SU-DHL-6 (cell line): ENCODE data around the gene HOMER3.

Source experiments
- H2AFZ ChIP-seq: fragments of 200-600 bp; sonication (generic); 2 replicates; pipeline ENCODE4 v1.6.1; 2014; ENCODE audit warnings: low read depth, mild to moderate bottlenecking, moderate library complexity, mixed read lengths, antibody characterized with exemption, low read length; ENCODE audit not compliant: severe bottlenecking
- H3F3A ChIP-seq: fragments of 200-600 bp; shearing (Covaris generic); 2 replicates; pipeline ENCODE4 v1.6.0; 2016; ENCODE audit warnings: antibody characterized with exemption, mild to moderate bottlenecking; ENCODE audit not compliant: insufficient read depth
- H3K27ac ChIP-seq: fragments of 200-600 bp; sonication (generic); 2 replicates; pipeline ENCODE4 v1.5.1; 2016; ENCODE audit warnings: low read depth, mild to moderate bottlenecking, low read length, moderate library complexity, mixed read lengths
- H3K27me3 ChIP-seq: fragments of 200-600 bp; sonication (generic), shearing (Covaris generic); 2 replicates; pipeline ENCODE4 v1.6.0; 2014; ENCODE audit warnings: mild to moderate bottlenecking, low read length
- H3K36me3 ChIP-seq: fragments of 200-600 bp; sonication (generic); 2 replicates; pipeline ENCODE4 v1.6.1; 2014; ENCODE audit warnings: mild to moderate bottlenecking, low read length, mixed read lengths
- H3K4me2 ChIP-seq: fragments of 300-600, 200-600 bp; shearing (Covaris generic), sonication (generic); 2 replicates; pipeline ENCODE4 v1.6.0; 2014; ENCODE audit warnings: low read length, low read depth, mild to moderate bottlenecking; ENCODE audit not compliant: poor library complexity, severe bottlenecking
- H3K4me3 ChIP-seq: fragments of 200-600 bp; sonication (generic); 2 replicates; pipeline ENCODE4 v1.5.1; 2014; ENCODE audit warnings: antibody characterized with exemption, low read length, mild to moderate bottlenecking, mixed read lengths; ENCODE audit not compliant: insufficient read depth, poor library complexity, severe bottlenecking
- H3K79me2 ChIP-seq: fragments of 200-600 bp; sonication (generic); 2 replicates; pipeline ENCODE4 v1.6.1; 2014; ENCODE audit warnings: mild to moderate bottlenecking, low read length, moderate library complexity; ENCODE audit not compliant: insufficient read depth
- H3K9ac ChIP-seq: fragments of 200-600 bp; sonication (generic); 2 replicates; pipeline ENCODE4 v1.7.0; 2014; ENCODE audit warnings: mild to moderate bottlenecking, low read length
- H3K9me2 ChIP-seq: fragments of 200-600 bp; sonication (generic); replicated peaks from 2 replicates; pipeline ENCODE4 v1.6.1; 2014; ENCODE audit warnings: low read length; ENCODE audit not compliant: insufficient read depth
- H3K9me3 ChIP-seq: fragments of 200-600 bp; sonication (generic); 2 replicates; pipeline ENCODE4 v1.6.1; 2014; ENCODE audit warnings: low read length, mixed read lengths; ENCODE audit not compliant: insufficient read depth
- H4K20me1 ChIP-seq: fragments of 200-600 bp; sonication (generic); 2 replicates; pipeline ENCODE4 v1.6.1; 2014; ENCODE audit warnings: low read depth, mild to moderate bottlenecking, antibody characterized with exemption, low read length, moderate library complexity, mixed read lengths
- EZH2phosphoT487 ChIP-seq: fragments of 200-600 bp; sonication (generic), shearing (Covaris generic); conservative IDR thresholded peaks from 2 replicates; pipeline ENCODE4 v1.6.1; 2018; ENCODE audit warnings: mild to moderate bottlenecking, antibody characterized with exemption, low read length, moderate library complexity, mixed read lengths
- TF ChIP-seq, protein P1 (sequence below): fragments of 200-600 bp; sonication (generic); IDR thresholded peaks from one replicate; pipeline ENCODE4 v1.5.1; 2017; ENCODE audit warnings: antibody characterized with exemption, mild to moderate bottlenecking, low read length, moderate library complexity; ENCODE audit not compliant: insufficient read depth, poor library complexity, severe bottlenecking

HOMER3 gene

DNA sequence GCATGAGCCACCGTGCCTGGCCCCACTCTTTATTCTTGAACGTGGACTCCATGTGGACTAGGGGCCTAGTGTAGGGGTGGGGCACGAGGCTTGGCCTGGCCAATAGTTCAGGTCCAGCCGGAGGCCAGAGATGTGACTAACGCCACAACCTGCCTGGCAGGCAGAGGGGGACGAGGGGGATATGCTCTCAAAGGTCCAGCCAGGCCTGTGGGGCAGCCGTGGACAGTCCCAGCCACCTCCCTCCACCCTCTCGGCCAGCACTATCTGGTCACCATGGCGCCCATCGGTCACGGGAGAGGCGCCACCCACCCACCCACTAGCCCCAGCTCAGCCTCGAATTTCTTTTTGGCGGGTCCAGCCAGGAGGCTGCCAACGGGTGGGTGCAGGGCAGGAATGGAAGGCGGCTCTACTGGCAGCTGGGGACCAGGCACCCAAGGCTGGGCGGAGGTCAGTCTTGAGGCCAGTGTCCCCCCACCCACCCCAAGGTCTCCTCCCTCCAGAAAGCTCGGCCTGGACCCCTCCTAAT lies 42.9 kb downstream of the HOMER3 start:
- TF ChIP-seq, protein P1, sequence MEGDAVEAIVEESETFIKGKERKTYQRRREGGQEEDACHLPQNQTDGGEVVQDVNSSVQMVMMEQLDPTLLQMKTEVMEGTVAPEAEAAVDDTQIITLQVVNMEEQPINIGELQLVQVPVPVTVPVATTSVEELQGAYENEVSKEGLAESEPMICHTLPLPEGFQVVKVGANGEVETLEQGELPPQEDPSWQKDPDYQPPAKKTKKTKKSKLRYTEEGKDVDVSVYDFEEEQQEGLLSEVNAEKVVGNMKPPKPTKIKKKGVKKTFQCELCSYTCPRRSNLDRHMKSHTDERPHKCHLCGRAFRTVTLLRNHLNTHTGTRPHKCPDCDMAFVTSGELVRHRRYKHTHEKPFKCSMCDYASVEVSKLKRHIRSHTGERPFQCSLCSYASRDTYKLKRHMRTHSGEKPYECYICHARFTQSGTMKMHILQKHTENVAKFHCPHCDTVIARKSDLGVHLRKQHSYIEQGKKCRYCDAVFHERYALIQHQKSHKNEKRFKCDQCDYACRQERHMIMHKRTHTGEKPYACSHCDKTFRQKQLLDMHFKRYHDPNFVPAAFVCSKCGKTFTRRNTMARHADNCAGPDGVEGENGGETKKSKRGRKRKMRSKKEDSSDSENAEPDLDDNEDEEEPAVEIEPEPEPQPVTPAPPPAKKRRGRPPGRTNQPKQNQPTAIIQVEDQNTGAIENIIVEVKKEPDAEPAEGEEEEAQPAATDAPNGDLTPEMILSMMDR, result no peak
- TF ChIP-seq EZH2phosphoT487, result no peak
- Histone ChIP-seq H3K36me3 (no peaks in the 10 kb centered on the region), H4K20me1 (no peaks in the 10 kb centered on the region), H3K79me2 (no peaks in the 10 kb centered on the region), H3F3A (no peaks in the 10 kb centered on the region), H3K4me3 (no peak overlapping the region), H3K27me3 (no peaks in the 10 kb centered on the region), H3K4me2 (no peak overlapping the region), H3K9me3 (no peaks in the 10 kb centered on the region), H3K27ac (no peak overlapping the region), H2AFZ (no peak overlapping the region), H3K9me2 (no peaks in the 10 kb centered on the region), H3K9ac (no peak overlapping the region)

DNA sequence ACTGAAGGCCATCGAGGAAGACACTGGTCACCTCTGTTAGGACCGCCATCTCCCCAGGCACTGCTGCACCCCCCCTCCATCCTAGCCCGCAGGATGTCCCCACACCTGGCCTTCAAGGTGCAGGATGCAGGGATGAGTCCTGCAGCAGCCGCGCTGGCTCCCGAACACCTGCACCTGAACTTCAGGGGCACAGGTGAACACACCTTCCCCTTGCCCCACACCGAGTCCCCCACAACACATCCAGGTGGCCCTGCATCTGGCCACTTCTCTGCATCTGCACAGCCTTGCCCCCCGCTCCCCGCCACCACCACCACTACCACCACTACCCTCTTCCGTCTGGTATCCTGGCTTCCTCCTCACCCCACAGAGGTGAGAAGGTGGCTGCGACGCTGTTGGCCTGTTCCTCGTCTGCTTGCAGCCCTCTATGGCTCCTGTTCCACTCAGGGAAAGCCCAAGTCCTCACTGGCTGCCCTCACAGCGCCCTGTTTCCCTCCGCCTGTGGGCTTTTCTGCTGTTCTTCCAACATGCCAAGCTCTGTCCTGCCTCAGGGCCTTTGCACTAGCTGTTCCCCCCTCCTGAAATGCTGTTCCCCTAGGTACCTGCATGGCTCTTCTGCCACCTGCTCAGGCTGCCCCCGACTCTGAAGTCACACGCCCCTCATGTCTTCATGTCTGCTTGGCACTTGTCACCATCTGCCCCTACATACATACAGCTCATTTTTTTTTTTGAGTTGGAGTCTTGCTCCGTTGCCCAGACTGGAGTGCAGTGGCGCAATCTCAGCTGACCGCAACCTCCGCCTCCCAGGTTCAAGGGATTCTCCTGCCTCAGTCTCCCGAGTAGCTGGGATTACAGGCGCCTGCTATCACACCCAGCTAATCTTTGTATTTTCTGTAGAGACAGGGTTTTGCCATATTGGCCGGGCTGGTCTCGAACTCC lies 43.7 kb downstream of the HOMER3 start:
- TF ChIP-seq, protein P1, result no peak
- no peak for TF ChIP-seq EZH2phosphoT487
- Histone ChIP-seq H3K9me2 (no peaks in the 10 kb centered on the region), H3K4me3 (no peak overlapping the region), H3K79me2 (no peaks in the 10 kb centered on the region), H3K27ac (no peak overlapping the region), H3K36me3 (no peaks in the 10 kb centered on the region), H3F3A (no peaks in the 10 kb centered on the region), H3K27me3 (no peaks in the 10 kb centered on the region), H3K4me2 (no peak overlapping the region), H2AFZ (no peak overlapping the region), H4K20me1 (no peaks in the 10 kb centered on the region), H3K9ac (no peak overlapping the region), H3K9me3 (no peaks in the 10 kb centered on the region)

DNA sequence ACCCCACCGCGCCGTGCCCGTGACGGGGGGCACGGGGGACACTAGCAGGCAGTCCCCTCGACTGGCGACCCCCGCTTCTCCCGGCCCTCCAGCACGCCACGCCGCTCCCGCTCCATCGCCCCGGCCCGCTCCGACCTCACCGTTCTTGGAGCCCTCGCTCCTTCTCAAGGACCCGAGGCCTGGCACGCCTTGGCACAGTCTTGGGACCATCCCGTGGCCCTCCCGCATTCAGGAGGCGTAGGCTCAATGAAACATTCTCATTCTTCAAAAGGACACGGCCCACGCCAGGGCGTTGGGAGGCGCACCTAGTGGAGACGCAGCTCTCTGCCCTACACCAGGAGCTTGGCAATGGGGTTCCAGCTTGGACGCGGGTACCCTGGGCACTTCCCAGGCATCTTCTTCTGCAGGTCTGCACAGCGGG lies 44.6 kb downstream of the HOMER3 start:
- Histone ChIP-seq H3K9ac (no peak overlapping the region), H3K79me2 (no peaks in the 10 kb centered on the region), H3K4me2 (no peak overlapping the region), H3K9me3 (no peaks in the 10 kb centered on the region), H3K27me3 (no peaks in the 10 kb centered on the region), H4K20me1 (no peaks in the 10 kb centered on the region), H2AFZ (no peak overlapping the region), H3K27ac (no peak overlapping the region), H3K4me3 (no peak overlapping the region), H3K9me2 (no peaks in the 10 kb centered on the region), H3F3A (no peaks in the 10 kb centered on the region), H3K36me3 (no peaks in the 10 kb centered on the region)
- no peak for TF ChIP-seq EZH2phosphoT487
- TF ChIP-seq, protein P1, result no peak
